Esophagus squamous epithelium (tissue), 4 donors: ENCODE measurements around the gene RSPH1.

Experiments used
- CTCF ChIP-seq, 6 experiments: fragments of 450-650 bp in 4 of 6; fragments of 200-600 bp in 2 of 6; sonication (generic) in 2 of 6; IDR thresholded peaks; one replicate each; pipeline ENCODE4 v1.5.1; 2016 to 2019; ENCODE audit warnings: antibody characterized with exemption in 6 of 6, mild to moderate bottlenecking in 4 of 6, moderate library complexity in 4 of 6
- POLR2A ChIP-seq, 4 donors: fragments of 450-650 bp; IDR thresholded peaks; one replicate each; pipeline ENCODE4 v1.6.1; 2017; ENCODE audit warnings: antibody characterized with exemption in 4 of 4, mild to moderate bottlenecking in 4 of 4, moderate library complexity in 3 of 4

DNA sequence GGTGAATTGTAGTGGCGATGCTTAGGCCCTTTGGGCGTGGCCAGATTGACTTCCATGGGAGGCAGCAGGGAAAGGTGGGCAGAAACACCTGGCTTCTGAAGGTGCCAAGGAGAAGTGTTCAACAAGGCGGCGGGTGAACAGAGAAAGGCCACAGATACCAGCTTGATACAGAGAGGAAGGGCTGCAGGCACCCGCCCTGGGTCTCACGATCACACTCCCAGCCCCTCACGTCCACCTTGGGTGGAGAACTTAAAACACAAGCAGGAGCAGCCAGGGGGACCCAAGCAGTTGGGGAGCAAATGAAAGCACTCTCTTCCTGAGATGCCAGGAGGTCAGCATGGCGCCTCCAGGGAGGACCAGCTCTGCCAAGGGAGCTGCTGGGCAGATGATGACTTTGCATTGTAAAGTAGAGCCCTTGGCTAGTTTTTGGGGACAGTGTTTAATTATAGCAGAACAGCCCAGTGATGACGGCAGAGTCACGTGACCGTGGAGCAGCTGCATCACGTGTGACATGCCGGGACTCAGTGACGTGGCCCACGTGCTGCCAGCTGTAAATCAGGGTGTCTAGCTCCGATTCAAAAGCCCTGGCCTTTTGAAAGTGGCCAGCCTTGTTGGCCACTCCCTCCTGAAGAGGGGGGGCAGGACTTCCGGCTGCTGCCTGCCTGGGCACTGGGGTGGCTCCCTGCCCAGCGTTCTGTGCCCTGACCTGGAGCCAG is 36.6 kb upstream of the RSPH1 start:
- no peak for TF ChIP-seq CTCF (IDR thresholded peaks at IDR 0.05)
- no peak for TF ChIP-seq POLR2A (IDR thresholded peaks at IDR 0.05)
